HT-29 (cell line): ENCODE measurements around the gene CABP7. TPM values are rescaled to one million over a fixed set of nuclear protein-coding genes. Genes with fewer than 3 reads are reported as not detected.
A peak's percentile ranks its signal among the peaks of the same experiment; 100 is the strongest.
"Not testable (repeated sequence)": the region's sequence is repeated elsewhere in the genome, so short reads cannot be mapped to it uniquely, and the experiment has no call there.

Source experiments
- DNase-seq: peaks from one replicate; pipeline ENCODE4 v3.0.0-alpha.2; 2015; ENCODE audit warnings: low spot score
- total RNA-seq: library from RNA; depleted of rRNA; stranded (reverse); fragments of >200 nt; shearing (Covaris generic); gene quantifications from 2 replicates; pipeline ENCODE4 v1.2.3, GENCODE V29; 2014

Gene CABP7
- total RNA-seq, 1 experiment from 2014 or later = not detected

DNA sequence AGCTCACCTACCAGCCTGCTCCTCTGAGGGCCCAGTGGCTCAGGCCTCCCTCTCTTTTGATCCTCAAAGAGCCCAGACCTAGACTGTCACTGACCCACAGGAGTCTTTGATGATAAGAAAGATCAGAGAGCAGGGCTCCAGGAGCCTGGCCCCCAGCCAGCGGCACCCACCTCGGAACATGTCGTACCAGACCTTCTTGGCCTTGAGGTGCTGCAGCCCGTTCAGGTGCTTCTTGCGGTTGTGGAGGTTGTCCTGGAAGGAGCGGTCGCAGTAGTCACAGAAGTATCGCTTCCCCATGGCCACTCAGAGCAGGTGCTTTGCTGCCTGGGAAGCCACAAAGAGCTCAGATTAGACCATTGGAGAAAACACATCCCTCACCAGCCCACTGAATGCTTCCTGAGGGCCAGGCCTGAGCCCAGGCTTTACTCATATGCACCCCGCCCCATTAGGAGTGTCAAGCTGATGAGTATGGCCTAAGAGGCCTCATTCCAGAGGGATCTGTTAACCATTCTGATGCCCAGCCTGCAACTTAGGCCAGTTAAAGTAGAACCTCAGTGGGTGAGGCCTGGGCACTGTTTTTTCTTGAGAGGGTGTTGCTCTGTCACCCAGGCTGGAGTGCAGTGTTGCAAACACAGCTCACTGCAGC, 28.6 kb downstream of the CABP7 start:
- DNase-seq = no peak

DNA sequence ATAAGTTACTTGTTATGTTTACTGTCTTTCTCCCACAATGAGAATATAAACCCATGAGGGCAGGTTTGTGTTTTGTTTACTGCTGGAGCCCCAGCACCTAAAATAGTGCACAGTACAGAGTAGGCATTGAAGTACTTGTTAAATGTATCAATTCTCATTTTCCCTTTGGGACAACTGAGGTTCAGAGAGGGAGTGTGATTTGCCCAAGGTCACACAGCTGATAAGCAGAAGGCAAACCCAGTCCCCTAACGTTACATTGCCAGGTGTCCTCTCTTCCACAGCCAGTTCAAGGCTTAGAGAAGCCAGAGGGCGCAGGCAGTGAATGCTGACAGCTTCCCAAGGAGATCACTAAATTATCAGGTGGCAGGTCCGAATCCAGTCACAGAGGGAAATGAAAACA, 30.2 kb downstream of the CABP7 start:
- no peak for DNase-seq

DNA sequence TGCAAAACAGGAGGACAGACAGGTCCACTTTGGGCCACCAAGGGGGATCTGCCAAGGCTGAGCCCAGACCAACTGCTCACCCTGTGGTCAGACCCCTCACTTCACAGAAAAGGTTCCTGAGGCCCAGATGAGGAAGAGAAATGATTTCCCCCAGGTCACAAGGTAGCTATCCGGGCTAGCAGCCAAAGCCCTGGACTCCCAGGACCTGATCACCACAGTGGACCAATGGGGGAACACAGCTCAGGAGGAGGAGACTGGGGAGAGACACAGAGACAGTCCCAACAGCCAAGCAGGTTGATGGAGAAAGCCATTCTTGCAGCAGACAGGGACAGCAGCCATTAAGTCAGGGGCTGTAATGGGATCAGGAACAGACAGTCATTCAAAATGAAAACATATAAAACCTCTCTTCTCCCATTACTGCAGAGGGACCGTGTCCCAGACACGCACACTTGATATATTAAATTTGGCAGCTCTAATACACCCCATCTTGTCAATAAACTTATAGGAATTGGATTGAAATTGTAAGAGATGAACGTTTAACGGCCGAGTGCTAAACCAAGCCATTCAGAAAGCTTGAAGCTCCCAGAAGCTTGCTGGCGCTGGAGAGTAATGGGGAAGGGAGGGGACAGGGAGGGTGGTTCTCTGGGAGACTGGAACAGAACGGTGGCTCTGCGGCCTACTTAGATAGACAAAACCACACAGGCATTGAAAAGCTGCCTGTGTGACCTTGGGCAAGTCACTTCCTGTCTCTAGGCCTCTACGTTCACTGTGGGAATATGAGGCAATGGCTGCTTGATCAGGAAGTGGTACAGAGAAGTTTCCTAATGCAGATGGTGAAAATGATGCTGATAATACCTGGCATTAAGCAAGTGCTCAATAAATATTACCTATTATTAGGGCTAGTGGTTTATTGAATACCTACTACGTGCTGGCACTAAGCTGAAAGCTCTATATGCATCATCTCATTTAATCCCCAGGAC, 31.0 kb downstream of the CABP7 start:
- DNase-seq = peak; percentile 13

DNA sequence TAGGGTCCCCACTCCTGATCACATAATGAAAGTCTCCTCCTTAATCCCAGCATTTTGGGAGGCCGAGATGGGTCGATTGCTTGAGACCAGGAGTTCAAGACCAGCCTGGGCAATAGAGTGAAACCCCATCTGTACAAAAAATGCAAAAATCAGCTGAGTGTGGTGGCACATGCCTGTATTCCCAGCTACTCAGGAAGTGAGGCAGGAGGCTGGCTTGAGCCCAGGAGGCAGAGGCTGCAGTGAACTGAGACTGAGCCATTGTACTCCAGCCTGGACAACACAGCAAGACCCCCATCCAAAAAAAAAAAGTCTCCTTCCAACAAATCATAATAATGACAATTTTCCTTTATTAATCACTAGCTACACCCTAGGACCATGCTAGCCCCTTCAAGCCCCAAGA, 31.9 kb downstream of the CABP7 start:
- DNase-seq = no peak

DNA sequence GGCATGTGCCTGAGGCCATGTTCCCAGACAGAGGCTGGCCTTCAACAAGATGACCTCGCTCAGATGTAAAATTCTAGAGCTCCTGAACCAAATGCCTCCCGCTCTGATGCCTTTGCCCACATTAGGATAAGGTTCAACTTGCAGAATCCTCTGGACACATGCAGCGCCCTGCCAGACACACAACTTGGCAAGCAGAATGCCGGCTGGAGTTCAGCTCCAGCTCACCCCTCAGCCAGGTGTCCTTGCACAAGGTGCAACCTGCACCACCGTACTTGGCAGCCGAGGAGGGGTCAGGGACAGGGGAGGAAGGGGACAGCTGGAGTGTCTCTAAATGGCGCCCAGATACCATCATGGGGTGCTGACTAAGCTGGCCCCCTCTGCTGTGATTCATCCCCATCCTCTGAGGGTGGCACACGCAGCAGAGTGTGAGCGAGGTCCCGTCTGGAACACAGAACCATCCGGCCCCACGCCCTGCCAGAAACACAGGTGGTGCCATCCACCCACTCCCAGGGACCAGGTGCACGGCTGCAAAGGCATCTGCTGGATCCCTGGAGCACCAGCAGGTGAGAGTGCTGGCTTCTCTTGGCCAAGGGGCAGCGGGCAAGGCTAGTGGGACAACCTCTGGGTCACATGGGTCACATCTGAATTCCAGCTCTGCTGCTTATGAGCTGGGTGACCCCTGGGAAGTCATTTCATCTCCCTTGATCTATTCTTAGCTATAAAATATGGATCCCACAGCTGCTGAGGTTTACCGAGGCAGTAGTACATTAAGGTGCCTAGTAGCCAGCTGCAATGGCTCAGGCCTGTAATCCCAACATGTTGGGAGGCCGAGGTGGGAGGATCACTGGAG, 34.2 kb downstream of the CABP7 start:
- DNase-seq = no peak

DNA sequence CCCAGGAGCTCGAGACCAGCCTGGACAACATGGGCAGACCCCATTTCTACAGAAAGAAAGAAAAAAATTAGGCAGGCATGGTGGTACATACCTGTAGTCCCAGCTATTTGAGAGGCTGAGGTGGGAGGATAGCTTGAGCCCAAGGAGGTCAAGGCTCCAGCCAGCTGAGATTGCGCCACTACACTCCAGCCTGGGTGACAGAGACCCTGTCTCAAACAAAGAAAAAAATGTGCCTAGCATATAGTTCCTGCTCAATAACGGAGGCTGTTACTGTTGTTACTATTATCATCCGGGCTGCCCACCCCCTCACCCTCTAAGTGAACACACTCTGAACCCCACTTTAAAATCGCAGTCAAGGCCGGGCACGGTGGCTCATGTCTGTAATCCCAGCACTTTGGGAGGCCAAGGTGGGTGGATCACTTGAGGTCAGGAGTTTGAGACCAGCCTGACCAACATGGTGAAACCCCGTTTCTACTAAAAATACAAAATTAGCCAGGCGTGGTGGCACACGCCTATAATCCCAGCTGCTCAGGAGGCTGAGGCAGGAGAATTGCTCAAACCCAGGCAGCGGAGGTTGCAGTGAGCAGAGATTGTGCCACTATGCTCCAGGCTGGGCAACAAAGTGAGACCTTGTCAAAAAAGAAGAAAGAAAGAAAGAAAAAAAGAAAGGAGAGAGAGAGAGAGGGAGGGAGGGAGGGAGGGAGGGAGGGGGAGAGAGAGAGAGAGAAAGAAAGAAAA, 35.0 kb downstream of the CABP7 start:
- not testable (repeated sequence) for DNase-seq

DNA sequence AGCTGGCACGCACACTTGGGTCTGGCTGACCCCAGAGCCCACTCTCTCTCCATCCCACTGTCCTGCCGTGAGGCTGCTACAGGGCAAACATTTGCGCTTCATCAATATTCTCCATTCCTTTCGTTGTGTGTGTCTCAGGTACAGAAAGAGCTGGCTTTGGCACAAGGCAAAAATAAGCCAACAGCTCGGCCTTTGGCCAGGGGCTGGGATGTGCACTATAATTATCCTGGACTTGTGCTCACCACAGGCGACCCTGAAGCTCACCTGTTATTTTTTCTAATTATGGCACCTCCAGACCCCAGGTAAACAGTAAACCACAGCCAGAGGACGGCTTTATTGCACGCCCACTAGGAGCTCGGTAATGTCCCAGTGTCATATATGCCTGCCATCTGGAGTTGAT, 36.1 kb downstream of the CABP7 start:
- DNase-seq = no peak

DNA sequence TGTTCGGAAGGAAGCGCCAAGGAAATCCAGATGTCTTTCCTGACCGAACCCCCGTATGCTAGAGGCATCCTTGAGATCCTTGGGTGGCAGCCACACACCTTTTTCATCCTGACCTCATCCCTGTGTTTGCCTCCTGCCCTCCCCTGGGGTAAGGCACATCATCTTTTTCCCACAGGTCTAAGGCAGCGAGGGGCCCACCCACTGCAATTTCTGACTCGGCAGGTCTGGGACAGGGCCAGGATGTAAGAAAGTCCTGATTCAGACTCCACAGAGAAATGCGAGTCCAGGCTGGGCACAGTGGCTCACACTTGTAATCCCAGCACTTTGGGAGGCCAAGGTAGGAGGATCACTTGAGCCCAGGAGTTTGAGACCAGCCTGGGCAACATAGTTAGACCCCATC, 36.5 kb downstream of the CABP7 start:
- DNase-seq = no peak

DNA sequence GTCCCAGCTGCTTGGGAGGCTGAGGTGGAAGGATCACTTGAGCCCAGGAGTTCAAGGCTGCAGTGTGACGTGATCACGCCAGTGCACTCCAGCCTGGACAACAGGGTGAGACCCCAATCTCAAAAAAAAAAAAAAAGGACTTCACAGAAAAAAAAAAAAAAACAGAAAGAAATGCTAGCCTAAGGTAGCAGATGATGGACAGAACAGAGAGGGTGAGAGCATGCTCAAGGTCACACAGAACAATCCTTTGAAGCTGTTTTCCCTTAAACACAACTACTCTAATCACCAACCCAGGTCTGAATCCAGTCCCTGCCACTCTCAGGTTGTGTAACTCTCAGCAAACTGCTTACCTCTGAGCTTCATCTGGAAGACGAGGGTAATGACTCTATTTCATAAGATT, 37.3 kb downstream of the CABP7 start:
- DNase-seq = no peak

DNA sequence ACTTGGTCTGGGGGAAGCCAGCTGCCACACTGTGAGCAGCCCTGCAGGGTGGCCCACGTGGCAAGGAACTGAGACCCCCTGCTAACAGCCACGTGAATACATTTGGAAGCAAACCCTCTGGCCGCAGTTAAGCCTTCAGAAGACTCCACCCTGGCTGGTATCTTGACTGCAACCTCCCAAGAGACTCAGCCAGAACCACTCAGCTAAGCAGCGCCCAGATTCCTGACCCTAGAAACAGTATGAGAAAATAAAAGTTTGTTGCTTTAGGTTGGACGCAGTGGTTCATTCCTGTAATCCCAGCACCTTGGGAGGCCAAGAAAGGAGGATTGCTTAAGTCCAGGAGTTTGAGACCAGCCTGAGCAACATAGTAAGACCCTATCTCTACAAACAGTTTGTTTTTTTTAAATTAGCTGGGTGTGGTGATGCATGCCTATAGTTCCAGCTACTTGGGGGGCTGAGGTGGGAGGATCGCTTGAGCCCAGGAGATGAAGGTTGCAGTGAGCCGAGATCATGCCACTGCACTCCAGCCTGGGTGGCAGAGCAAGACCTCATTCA, 38.3 kb downstream of the CABP7 start:
- no peak for DNase-seq

DNA sequence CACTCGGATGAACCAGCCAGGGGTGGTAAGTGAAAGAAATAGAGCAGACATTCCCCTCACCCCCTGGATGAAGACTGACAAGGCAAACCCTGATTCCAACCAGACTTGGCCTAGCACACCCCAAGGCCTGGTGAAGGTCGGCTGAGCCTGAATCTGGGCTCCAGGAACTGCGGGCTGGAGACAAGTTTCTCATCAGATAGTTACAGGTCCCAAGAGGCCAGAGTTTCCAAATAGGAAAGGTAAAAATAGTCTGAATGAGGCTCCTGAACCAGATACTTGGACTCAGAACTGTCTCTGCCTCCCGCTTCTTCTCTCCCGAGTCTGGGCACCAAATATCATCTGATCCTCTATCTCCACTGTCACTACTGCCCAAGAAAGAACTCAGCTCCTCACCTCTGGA, 39.2 kb downstream of the CABP7 start:
- DNase-seq = no peak

DNA sequence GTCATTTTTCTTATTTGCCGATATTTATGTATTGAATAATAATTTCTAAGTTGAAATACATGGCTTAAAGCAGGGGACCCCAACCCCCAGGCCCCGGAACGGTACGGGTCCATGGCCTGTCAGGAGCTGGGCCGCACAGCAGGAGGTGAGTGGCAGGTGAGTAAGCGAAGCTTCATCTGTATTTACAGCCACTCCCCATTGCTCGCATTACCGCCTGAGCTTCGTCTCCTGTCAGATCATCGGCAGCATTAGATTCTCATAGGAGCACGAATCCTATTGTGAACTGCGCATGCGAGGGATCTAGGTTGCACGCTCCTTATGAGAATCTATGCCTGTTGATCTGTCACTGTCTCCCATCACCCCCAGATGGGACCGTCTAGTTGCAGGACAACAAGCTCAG, 42.5 kb downstream of the CABP7 start:
- DNase-seq = peak; percentile 78

DNA sequence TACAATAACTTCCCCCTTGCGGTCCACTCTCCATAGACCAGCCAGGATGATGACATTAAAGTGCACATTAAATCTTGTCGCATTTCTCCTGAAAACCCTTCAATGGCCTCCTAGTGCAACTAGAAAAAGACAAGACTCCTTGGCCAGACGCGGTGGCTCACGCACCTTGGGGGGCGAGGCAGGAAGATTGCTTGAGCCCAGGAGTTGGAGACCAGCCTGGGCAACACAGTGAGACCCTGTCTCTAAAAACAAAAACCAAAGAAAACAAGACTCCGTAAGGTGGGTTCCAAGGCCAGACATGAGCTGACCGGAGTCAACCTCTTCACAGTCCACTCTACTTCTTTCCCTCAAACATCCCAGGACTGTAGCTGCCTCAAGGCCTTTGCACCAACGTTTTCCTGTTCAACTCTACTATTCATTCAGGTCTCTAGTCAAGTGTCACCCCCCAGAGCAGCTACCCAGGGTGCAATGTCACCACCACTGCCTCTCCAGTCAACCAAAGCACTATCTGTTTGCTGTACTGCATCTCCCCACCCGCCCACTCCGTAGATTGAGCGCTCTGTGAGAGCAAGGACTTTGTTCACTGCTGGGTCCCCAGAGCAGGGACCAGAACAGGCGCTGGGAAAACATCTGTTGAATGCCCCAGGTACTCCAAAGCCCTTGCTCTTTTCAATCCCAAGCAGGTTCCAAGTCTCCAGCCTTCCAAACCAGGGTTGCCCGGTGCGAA, 46.3 kb downstream of the CABP7 start:
- DNase-seq = no peak

DNA sequence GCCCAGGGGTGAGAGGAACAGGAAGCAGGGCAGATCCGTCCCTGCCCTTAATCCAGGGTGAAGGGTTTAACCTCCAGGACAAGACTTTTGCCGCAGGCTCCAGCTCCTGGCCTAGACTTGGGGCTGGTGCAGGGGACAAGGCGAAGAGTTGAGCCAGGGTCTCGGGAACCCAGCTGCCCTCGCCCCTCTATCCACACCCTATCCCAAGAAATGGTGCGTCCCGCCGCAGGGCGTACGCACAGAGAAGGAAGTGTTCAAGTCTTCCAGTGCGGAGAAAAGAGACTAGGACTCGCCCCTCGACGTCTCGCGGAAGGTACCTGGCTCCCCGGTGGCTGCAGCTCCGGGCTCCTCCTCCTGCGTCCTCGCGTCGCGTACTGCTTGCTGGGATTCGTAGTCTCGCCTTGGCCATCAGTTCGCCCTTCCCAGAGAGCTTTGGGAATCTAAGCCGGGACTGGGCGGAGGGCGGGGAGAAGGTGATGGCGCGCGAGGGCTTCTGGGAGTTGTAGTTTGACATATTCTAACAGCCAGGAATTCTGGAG, 46.9 kb downstream of the CABP7 start, which contains the start of gene ZMAT5:
TSS of gene ZMAT5 (minus strand) at position 376 of the 539 bp plus-strand sequence. CDS start 18,463 bp downstream, outside the sequence.
- peak; percentile 100 for DNase-seq

DNA sequence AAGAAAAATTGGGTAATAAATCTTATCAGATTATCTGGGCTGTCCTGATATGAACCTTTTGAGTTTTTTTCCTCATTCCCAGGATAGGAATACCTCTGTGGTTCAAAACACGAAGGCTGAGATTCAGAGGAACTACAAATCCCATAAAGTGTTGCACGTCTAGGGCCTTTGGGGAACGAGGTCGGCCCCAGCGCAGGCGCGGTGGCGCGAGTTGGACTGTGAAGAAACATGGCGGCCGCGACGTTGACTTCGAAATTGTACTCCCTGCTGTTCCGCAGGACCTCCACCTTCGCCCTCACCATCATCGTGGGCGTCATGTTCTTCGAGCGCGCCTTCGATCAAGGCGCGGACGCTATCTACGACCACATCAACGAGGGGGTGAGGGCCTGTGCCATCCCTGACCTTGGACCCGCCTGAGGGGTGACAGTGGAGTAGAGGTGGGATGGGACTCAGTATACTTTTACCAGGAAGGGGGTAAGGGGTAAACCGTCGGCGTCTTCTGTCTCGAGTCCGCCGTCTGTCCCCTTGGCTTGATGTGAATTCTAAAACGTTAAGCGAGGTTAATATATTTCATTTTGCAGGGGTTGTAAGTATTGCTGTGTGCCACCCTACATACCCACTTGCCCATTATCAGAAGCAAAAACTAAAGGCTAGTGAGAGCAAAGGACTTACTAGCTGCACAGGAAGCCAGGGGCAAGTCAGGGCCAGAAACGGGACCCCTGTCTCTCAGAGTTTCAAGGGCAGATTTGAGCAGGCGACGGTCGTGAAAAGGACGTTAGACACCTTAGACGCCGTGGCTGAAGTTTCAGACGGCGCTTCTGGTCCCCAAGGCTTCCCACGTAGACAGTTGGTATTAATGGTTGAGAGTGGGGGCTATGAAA, 47.6 kb downstream of the CABP7 start, which contains the start of gene UQCR10:
TSS of gene UQCR10 (plus strand) at position 199 of the 881 bp plus-strand sequence. CDS start at position 229, 30 bp downstream.
- DNase-seq = peak; percentile 97

DNA sequence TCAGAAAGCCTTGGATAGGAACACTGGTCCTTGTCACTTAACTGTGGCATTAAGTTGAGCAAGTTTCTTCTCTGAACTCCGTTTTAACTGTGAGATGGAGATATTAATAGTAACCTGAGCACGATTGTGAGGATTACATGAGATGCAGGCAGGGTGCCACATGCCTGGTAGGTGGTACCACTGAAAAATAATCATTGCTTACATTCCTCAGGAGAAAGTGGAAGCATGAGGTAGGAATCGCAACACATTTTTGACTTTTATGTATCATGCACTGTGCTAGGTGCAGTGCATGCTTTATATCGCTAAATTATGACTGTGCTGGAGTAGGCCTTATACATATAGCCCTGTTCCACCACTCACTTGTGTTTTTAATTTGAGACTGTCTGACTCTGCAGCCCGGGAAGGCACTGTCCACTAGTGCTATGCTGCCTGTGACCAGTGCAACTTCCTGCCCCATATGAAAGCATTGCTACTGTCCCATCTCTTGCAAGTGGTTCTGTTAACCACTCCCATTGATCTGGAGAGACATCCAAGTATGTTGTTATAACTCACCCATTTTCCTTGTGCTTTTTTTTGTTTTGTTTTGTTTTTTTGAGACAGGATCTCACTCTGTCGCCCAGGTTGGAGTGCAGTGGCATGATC, 48.4 kb downstream of the CABP7 start:
- no peak for DNase-seq

DNA sequence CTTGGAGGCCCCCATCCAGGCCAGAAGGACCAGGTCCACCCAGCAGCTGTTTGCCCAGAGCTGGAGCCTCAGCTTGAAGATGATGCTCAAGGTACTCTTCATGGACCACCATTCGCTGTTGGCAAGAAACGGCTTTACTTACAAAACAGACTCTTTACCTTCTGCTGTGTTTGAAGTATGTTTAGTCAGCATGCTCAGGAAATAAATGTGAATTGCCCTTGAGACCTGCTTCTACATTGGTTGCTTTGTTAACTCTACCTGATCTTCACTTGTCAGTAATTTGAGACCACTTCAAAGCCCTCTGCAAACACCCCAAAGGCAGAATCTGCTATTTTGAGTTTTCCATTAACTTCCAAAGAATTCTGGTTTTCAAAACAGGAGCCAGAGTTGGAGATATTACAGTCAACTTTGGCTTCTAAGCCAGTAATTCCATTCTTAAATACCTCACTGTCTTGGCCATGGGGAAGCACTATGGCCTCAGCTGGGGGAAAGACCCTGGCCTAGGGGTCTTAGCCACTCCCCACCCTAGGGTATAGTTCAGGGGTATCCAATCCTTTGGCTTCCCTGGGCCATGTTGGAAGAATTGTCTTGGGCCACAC, 50.0 kb downstream of the CABP7 start:
- no peak for DNase-seq

DNA sequence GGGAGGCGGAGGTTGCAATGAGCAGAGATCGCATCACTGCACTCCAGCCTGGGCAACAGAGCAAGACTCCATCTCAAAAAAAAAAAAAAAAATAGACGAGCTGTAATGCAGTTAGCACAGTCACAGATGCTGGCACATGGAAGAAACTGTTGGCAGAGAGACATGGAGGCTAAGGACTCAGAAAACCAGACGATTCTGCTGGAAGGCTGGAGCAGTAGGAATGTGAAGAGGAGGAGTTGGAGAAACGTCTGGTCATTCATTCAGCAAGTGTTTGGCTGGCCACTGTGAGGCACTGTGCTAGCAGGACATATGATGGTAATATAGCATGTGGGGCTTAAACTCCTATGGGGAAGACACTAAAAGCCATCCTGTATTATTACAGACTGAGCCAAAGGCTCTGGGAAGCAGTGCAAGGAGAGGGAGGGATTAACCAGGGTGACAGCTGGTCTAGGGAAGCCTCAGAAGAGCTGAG, 52.4 kb downstream of the CABP7 start:
- DNase-seq = peak; percentile 65
